Measurements from ENCODE around the gene TBC1D22A. TPM values are rescaled to one million over a fixed set of nuclear protein-coding genes. Genes with fewer than 3 reads are reported as not detected.

TBC1D22A gene
- total RNA-seq, 1 donor, result 17.7 TPM

GRCh38 chr22:47199261-47199978, 437.0 kb downstream of the TBC1D22A start:
- peak; percentile 83 for DNase-seq (ENCODE audit: insufficient read length, low spot score, missing footprints)
- no peaks in the 10 kb centered on the region for H4K20me1 ChIP-seq (ENCODE audit: insufficient read depth, low read length)
- TF ChIP-seq CTCF (IDR thresholded peaks at IDR 0.05; ENCODE audit: extremely low read depth, low read depth, low read length), result no peak
- no peaks in the 10 kb centered on the region for H3K36me3 ChIP-seq (ENCODE audit: insufficient read depth, low read length)
- H3K4me1 ChIP-seq (ENCODE audit: insufficient read depth, low read length), result no peaks in the 10 kb centered on the region
- no peaks in the 10 kb centered on the region for H3K79me2 ChIP-seq (ENCODE audit: insufficient read depth, low read length)
- H3K27ac ChIP-seq (ENCODE audit: low read depth, low read length), result no peak overlapping the region
- H3K9me3 ChIP-seq (ENCODE audit: low read depth, low read length), result no peaks in the 10 kb centered on the region
- no peak overlapping the region for H2AFZ ChIP-seq (ENCODE audit: low read length)
- H3K4me2 ChIP-seq (ENCODE audit: insufficient read depth, low read length), result no peak overlapping the region
- no peak overlapping the region for H3K4me3 ChIP-seq (ENCODE audit: insufficient read depth, low read length)
- H3K27me3 ChIP-seq (ENCODE audit: insufficient read depth, low read length), result no peaks in the 10 kb centered on the region

- Histone ChIP-seq H3K4me3 (ENCODE audit: insufficient read depth, low read length) (no peak overlapping the region), H3K36me3 (ENCODE audit: insufficient read depth, low read length) (no peaks in the 10 kb centered on the region), H3K27ac (ENCODE audit: low read depth, low read length) (no peak overlapping the region), H3K4me1 (ENCODE audit: insufficient read depth, low read length) (no peaks in the 10 kb centered on the region), H2AFZ (ENCODE audit: low read length) (no peak overlapping the region), H4K20me1 (ENCODE audit: insufficient read depth, low read length) (no peaks in the 10 kb centered on the region), H3K4me2 (ENCODE audit: insufficient read depth, low read length) (no peak overlapping the region), H3K9me3 (ENCODE audit: low read depth, low read length) (no peaks in the 10 kb centered on the region), H3K79me2 (ENCODE audit: insufficient read depth, low read length) (no peaks in the 10 kb centered on the region), H3K27me3 (ENCODE audit: insufficient read depth, low read length) (no peaks in the 10 kb centered on the region)
- TF ChIP-seq CTCF (IDR thresholded peaks at IDR 0.05; ENCODE audit: extremely low read depth, low read depth, low read length), result no peak
- DNase-seq (ENCODE audit: insufficient read length, low spot score, missing footprints), result peak; percentile 82
Measured at GRCh38 chr22:47199979-47200272, 437.5 kb downstream of the TBC1D22A start.

- H3K4me2 ChIP-seq (ENCODE audit: insufficient read depth, low read length), result no peak overlapping the region
- H3K9me3 ChIP-seq (ENCODE audit: low read depth, low read length), result no peaks in the 10 kb centered on the region
- no peaks in the 10 kb centered on the region for H3K27me3 ChIP-seq (ENCODE audit: insufficient read depth, low read length)
- no peaks in the 10 kb centered on the region for H3K4me1 ChIP-seq (ENCODE audit: insufficient read depth, low read length)
- H3K27ac ChIP-seq (ENCODE audit: low read depth, low read length), result no peak overlapping the region
- H4K20me1 ChIP-seq (ENCODE audit: insufficient read depth, low read length), result no peaks in the 10 kb centered on the region
- no peaks in the 10 kb centered on the region for H3K36me3 ChIP-seq (ENCODE audit: insufficient read depth, low read length)
- no peaks in the 10 kb centered on the region for H3K79me2 ChIP-seq (ENCODE audit: insufficient read depth, low read length)
- H2AFZ ChIP-seq (ENCODE audit: low read length), result no peak overlapping the region
- H3K4me3 ChIP-seq (ENCODE audit: insufficient read depth, low read length), result no peak overlapping the region
- no peak for TF ChIP-seq CTCF (IDR thresholded peaks at IDR 0.05; ENCODE audit: extremely low read depth, low read depth, low read length)
- DNase-seq (ENCODE audit: insufficient read length, low spot score, missing footprints), result peak; percentile 72
Measured at GRCh38 chr22:47200273-47201051, 438.0 kb downstream of the TBC1D22A start.

All from osteoblast (primary cell).